ENCODE data around the gene FGFR3.

The FGFR3 gene

DNA sequence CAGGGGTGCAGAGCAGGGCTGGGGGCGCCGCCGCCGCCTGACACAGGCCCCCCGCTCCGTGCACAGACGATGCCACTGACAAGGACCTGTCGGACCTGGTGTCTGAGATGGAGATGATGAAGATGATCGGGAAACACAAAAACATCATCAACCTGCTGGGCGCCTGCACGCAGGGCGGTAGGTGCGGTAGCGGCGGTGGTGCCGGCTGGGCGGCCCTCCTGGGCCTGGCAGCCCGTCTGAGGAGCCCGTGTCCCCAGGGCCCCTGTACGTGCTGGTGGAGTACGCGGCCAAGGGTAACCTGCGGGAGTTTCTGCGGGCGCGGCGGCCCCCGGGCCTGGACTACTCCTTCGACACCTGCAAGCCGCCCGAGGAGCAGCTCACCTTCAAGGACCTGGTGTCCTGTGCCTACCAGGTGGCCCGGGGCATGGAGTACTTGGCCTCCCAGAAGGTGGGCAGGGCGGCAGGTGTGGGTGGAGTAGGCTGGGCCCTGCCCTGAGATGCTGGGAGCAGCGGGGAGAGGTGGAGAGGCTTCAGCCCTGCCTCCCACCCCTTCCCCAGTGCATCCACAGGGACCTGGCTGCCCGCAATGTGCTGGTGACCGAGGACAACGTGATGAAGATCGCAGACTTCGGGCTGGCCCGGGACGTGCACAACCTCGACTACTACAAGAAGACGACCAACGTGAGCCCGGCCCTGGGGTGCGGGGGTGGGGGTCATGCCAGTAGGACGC lies 12.6 kb downstream of the FGFR3 start:
- H3K27me3 ChIP-seq (replicated peaks; ENCODE audit: control insufficient read depth, insufficient read depth, low read length) = no peaks in the 10 kb centered on the region
- no peaks in the 10 kb centered on the region for H3K36me3 ChIP-seq (ENCODE audit: control insufficient read depth, insufficient read depth, low read length)
- DNase-seq (ENCODE audit: extremely low read depth, insufficient read length) = no peak
- H3K4me3 ChIP-seq (replicated peaks; ENCODE audit: low read depth, low read length) = no peak overlapping the region
- TF ChIP-seq, protein P1, sequence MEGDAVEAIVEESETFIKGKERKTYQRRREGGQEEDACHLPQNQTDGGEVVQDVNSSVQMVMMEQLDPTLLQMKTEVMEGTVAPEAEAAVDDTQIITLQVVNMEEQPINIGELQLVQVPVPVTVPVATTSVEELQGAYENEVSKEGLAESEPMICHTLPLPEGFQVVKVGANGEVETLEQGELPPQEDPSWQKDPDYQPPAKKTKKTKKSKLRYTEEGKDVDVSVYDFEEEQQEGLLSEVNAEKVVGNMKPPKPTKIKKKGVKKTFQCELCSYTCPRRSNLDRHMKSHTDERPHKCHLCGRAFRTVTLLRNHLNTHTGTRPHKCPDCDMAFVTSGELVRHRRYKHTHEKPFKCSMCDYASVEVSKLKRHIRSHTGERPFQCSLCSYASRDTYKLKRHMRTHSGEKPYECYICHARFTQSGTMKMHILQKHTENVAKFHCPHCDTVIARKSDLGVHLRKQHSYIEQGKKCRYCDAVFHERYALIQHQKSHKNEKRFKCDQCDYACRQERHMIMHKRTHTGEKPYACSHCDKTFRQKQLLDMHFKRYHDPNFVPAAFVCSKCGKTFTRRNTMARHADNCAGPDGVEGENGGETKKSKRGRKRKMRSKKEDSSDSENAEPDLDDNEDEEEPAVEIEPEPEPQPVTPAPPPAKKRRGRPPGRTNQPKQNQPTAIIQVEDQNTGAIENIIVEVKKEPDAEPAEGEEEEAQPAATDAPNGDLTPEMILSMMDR (IDR thresholded peaks at IDR 0.05; ENCODE audit: insufficient read depth, low read length, poor library complexity, severe bottlenecking) = no peak

GRCh38 chr4:1806223-1806564 lies 13.1 kb downstream of the FGFR3 start:
- TF ChIP-seq, protein P1 (IDR thresholded peaks at IDR 0.05; ENCODE audit: insufficient read depth, low read length, poor library complexity, severe bottlenecking) = no peak
- no peaks in the 10 kb centered on the region for H3K27me3 ChIP-seq (replicated peaks; ENCODE audit: control insufficient read depth, insufficient read depth, low read length)
- no peak overlapping the region for H3K4me3 ChIP-seq (replicated peaks; ENCODE audit: low read depth, low read length)
- DNase-seq (ENCODE audit: extremely low read depth, insufficient read length) = no peak
- H3K36me3 ChIP-seq (ENCODE audit: control insufficient read depth, insufficient read depth, low read length) = no peaks in the 10 kb centered on the region

GRCh38 chr4:1806596-1807331 lies 13.7 kb downstream of the FGFR3 start:
- DNase-seq (ENCODE audit: extremely low read depth, insufficient read length) = no peak
- no peaks in the 10 kb centered on the region for H3K36me3 ChIP-seq (ENCODE audit: control insufficient read depth, insufficient read depth, low read length)
- no peaks in the 10 kb centered on the region for H3K27me3 ChIP-seq (replicated peaks; ENCODE audit: control insufficient read depth, insufficient read depth, low read length)
- TF ChIP-seq, protein P1 (IDR thresholded peaks at IDR 0.05; ENCODE audit: insufficient read depth, low read length, poor library complexity, severe bottlenecking) = no peak
- H3K4me3 ChIP-seq (replicated peaks; ENCODE audit: low read depth, low read length) = no peak overlapping the region

- Histone ChIP-seq H3K36me3 (ENCODE audit: control insufficient read depth, insufficient read depth, low read length) (no peaks in the 10 kb centered on the region; the same call in 1 of the 2 replicates), H3K27me3 (replicated peaks; ENCODE audit: control insufficient read depth, insufficient read depth, low read length) (no peaks in the 10 kb centered on the region), H3K4me3 (replicated peaks; ENCODE audit: low read depth, low read length) (no peak overlapping the region)
- DNase-seq (ENCODE audit: extremely low read depth, insufficient read length) = no peak
- TF ChIP-seq, protein P1 (IDR thresholded peaks at IDR 0.05; ENCODE audit: insufficient read depth, low read length, poor library complexity, severe bottlenecking) = no peak
Measured at GRCh38 chr4:1807332-1807777, 14.3 kb downstream of the FGFR3 start.

GRCh38 chr4:1808396-1808795 lies 15.3 kb downstream of the FGFR3 start:
- Histone ChIP-seq H3K4me3 (replicated peaks; ENCODE audit: low read depth, low read length) (no peak overlapping the region), H3K36me3 (ENCODE audit: control insufficient read depth, insufficient read depth, low read length) (peaks cover 6% of the 10 kb centered on the region), H3K27me3 (replicated peaks; ENCODE audit: control insufficient read depth, insufficient read depth, low read length) (no peaks in the 10 kb centered on the region)
- TF ChIP-seq, protein P1 (IDR thresholded peaks at IDR 0.05; ENCODE audit: insufficient read depth, low read length, poor library complexity, severe bottlenecking) = no peak
- no peak for DNase-seq (ENCODE audit: extremely low read depth, insufficient read length)
